Suprapubic skin (tissue), 4 donors: ENCODE data around the gene OR2M7. TPM values are rescaled to one million over a fixed set of nuclear protein-coding genes. Genes with fewer than 3 reads are reported as not detected.

ENCODE experiments used
- DNase-seq, 2 donors: peaks; one replicate each; pipeline ENCODE4 v3.0.0-alpha.2; 2019; ENCODE audit warnings: low spot score in 2 of 2
- H3K27ac ChIP-seq: fragments of 200-600 bp; sonication (generic); one replicate; pipeline ENCODE4 v1.5.1; 2019
- H3K27me3 ChIP-seq: fragments of 200-600 bp; sonication (generic); one replicate; pipeline ENCODE4 v1.5.1; 2019
- H3K36me3 ChIP-seq: fragments of 200-600 bp; sonication (generic); one replicate; pipeline ENCODE4 v1.5.1; 2019
- H3K4me1 ChIP-seq: fragments of 200-600 bp; sonication (generic); one replicate; pipeline ENCODE4 v1.5.1; 2019
- H3K4me3 ChIP-seq: fragments of 200-600 bp; sonication (generic); one replicate; pipeline ENCODE4 v1.5.1; 2019; ENCODE audit warnings: mild to moderate bottlenecking
- H3K9me3 ChIP-seq: fragments of 200-600 bp; sonication (generic); one replicate; pipeline ENCODE4 v1.5.1; 2019
- EP300 ChIP-seq: sonication (generic); formaldehyde crosslinking; IDR thresholded peaks from one replicate; pipeline ENCODE4 v1.6.1; 2017; ENCODE audit warnings: antibody characterized with exemption
- POLR2A ChIP-seq, 2 donors: fragments of 450-650 bp; IDR thresholded peaks; one replicate each; pipeline ENCODE4 v1.6.1; 2017; ENCODE audit warnings: antibody characterized with exemption in 2 of 2, mild to moderate bottlenecking in 2 of 2, moderate library complexity in 2 of 2
- POLR2AphosphoS5 ChIP-seq, 3 donors: sonication (generic); formaldehyde crosslinking; IDR thresholded peaks; one replicate each; pipeline ENCODE4 v1.6.1; 2017; ENCODE audit warnings: antibody characterized with exemption in 3 of 3
- WGBS: methylation state at CpG from one replicate; pipeline ENCODE4 v1.1.5; 2018; 5-methylcytosine and 5-hydroxymethylcytosine counted together
- total RNA-seq, 4 donors: library from RNA; depleted of rRNA; stranded (reverse); fragments of >200 nt; gene quantifications; one replicate each; pipeline ENCODE4 v1.1.0, GENCODE V29; 2016
- TF ChIP-seq, protein P1 (sequence below), 2 donors: fragments of 200-600 bp in 1 of 2; fragments of 450-650 bp in 1 of 2; sonication (generic) in 1 of 2; IDR thresholded peaks; one replicate each; pipeline ENCODE4 v1.5.1; 2016 to 2019; ENCODE audit warnings: antibody characterized with exemption in 2 of 2, mild to moderate bottlenecking in 1 of 2, moderate library complexity in 1 of 2

OR2M7 gene, protein sequence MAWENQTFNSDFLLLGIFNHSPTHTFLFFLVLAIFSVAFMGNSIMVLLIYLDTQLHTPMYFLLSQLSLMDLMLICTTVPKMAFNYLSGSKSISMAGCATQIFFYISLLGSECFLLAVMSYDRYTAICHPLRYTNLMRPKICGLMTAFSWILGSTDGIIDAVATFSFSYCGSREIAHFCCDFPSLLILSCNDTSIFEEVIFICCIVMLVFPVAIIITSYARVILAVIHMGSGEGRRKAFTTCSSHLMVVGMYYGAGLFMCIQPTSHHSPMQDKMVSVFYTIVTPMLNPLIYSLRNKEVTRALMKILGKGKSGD
- not detected for total RNA-seq

DNA sequence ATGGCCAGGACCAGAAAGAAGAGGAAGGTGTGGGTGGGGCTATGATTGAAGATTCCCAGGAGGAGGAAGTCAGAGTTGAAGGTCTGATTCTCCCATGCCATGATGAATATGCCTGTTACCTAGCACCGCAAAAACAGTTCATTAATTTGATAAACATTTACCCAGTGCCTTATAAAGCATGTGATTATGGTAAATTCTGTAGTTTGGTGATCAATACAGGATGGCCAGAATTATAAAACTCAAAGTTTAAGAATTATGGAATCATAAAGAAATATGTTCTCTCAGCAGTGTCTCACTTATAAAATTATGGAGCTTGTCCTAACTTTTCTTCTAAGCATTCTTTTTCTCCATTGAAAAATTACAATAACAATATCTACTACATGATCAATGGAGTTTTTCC, at the start of gene OR2M7:
Gene OR2M7 (minus strand): TSS at position 101 of the 400 bp plus-strand sequence. CDS start 0 bp downstream, at position 101.
- H3K4me1 ChIP-seq = no peaks in the 10 kb centered on the region
- TF ChIP-seq POLR2AphosphoS5 (IDR thresholded peaks at IDR 0.05) = no peak
- TF ChIP-seq, protein P1, sequence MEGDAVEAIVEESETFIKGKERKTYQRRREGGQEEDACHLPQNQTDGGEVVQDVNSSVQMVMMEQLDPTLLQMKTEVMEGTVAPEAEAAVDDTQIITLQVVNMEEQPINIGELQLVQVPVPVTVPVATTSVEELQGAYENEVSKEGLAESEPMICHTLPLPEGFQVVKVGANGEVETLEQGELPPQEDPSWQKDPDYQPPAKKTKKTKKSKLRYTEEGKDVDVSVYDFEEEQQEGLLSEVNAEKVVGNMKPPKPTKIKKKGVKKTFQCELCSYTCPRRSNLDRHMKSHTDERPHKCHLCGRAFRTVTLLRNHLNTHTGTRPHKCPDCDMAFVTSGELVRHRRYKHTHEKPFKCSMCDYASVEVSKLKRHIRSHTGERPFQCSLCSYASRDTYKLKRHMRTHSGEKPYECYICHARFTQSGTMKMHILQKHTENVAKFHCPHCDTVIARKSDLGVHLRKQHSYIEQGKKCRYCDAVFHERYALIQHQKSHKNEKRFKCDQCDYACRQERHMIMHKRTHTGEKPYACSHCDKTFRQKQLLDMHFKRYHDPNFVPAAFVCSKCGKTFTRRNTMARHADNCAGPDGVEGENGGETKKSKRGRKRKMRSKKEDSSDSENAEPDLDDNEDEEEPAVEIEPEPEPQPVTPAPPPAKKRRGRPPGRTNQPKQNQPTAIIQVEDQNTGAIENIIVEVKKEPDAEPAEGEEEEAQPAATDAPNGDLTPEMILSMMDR (IDR thresholded peaks at IDR 0.05) = no peak
- TF ChIP-seq EP300 = no peak
- no peak for TF ChIP-seq POLR2A (IDR thresholded peaks at IDR 0.05)
- H3K36me3 ChIP-seq = no peaks in the 10 kb centered on the region
- H3K9me3 ChIP-seq = no peaks in the 10 kb centered on the region
- no peak within 1 kb of the TSS for H3K4me3 ChIP-seq
- no peak within 1 kb of the TSS for H3K27ac ChIP-seq
- WGBS = 86% methylated on average over 1 of the region's 1 CpG
- no peaks in the 10 kb centered on the region for H3K27me3 ChIP-seq
- no peak for DNase-seq

DNA sequence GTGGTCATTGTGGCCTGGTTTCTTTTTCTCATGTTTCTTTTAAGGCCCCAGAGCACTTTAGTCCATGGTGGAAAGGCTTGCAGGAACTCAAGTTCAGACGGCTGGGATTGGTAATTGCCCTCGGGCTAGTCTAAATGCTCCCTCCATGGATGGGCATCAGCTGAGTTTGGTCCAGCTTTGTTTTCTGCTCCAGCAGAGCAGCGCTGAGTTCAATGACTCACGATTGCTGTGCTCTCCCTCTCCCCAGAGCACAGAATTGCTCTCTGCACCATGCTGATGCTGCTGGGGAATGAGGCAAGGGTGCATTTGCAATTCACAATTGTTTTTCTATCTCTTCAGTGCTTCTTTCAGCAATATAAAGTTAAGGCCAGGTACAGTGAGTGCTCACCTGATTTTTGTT, 49.4 kb upstream of the OR2M7 start:
- DNase-seq = no peak
- no peaks in the 10 kb centered on the region for H3K9me3 ChIP-seq
- no peak overlapping the region for H3K27ac ChIP-seq
- no peak for TF ChIP-seq POLR2A (IDR thresholded peaks at IDR 0.05)
- TF ChIP-seq EP300 = no peak
- TF ChIP-seq, protein P1 (IDR thresholded peaks at IDR 0.05) = no peak
- TF ChIP-seq POLR2AphosphoS5 (IDR thresholded peaks at IDR 0.05) = no peak
- no peaks in the 10 kb centered on the region for H3K4me1 ChIP-seq
- no peak overlapping the region for H3K4me3 ChIP-seq
- 53% methylated on average over 4 of the region's 4 CpGs for WGBS
- no peaks in the 10 kb centered on the region for H3K27me3 ChIP-seq
- H3K36me3 ChIP-seq = no peaks in the 10 kb centered on the region

DNA sequence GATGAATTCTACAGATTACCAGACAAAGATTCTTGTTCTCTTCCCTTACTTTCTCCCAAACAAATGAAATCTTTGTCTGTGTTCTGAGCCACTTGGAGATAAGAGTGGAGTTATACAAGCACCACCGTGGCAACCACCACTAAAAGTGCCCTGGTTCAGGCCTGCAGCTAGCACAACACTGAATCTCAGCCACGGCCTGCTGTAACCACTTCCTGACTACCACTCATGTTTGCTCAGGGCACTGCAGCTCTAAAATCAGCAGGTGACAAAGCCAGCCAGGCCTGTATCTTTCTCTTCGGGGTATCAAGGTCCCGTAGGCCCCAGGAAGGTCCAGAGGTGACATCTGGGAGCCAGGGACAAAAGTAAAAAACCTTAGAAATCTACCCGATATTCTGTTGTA, 48.0 kb upstream of the OR2M7 start:
- no peak for DNase-seq
- H3K4me1 ChIP-seq = no peaks in the 10 kb centered on the region
- WGBS = 82% methylated on average over 5 of the region's 5 CpGs
- H3K27me3 ChIP-seq = no peaks in the 10 kb centered on the region
- H3K9me3 ChIP-seq = no peaks in the 10 kb centered on the region
- no peak overlapping the region for H3K27ac ChIP-seq
- TF ChIP-seq, protein P1 (IDR thresholded peaks at IDR 0.05) = no peak
- TF ChIP-seq POLR2A (IDR thresholded peaks at IDR 0.05) (no peak), POLR2AphosphoS5 (IDR thresholded peaks at IDR 0.05) (no peak), EP300 (no peak)
- H3K36me3 ChIP-seq = no peaks in the 10 kb centered on the region
- H3K4me3 ChIP-seq = no peak overlapping the region

DNA sequence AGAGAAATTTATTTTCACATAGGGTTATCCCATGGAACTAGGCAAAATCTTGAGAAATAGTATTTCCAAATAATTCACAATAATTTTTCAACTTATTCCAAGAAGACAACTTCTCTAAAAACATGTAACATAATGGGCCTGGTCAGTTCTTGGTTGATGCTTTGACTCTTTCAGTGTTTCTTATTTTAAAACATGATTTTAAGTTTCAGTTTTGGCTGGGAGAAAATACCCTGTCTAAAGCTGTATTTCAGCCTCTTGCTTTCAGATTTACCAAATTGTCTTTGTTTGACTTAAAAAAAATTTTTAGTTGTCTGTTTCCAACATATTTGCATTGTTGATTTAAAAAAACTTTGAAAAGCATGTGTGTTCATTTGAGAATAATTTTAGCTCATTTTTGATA, 42.2 kb upstream of the OR2M7 start:
- H3K36me3 ChIP-seq = no peaks in the 10 kb centered on the region
- TF ChIP-seq, protein P1 (IDR thresholded peaks at IDR 0.05) = no peak
- TF ChIP-seq POLR2A (IDR thresholded peaks at IDR 0.05) = no peak
- no peak for TF ChIP-seq EP300
- no peak for TF ChIP-seq POLR2AphosphoS5 (IDR thresholded peaks at IDR 0.05)
- no peaks in the 10 kb centered on the region for H3K4me1 ChIP-seq
- H3K4me3 ChIP-seq = no peak overlapping the region
- H3K27me3 ChIP-seq = no peaks in the 10 kb centered on the region
- no peaks in the 10 kb centered on the region for H3K9me3 ChIP-seq
- no peak for DNase-seq
- H3K27ac ChIP-seq = no peak overlapping the region

DNA sequence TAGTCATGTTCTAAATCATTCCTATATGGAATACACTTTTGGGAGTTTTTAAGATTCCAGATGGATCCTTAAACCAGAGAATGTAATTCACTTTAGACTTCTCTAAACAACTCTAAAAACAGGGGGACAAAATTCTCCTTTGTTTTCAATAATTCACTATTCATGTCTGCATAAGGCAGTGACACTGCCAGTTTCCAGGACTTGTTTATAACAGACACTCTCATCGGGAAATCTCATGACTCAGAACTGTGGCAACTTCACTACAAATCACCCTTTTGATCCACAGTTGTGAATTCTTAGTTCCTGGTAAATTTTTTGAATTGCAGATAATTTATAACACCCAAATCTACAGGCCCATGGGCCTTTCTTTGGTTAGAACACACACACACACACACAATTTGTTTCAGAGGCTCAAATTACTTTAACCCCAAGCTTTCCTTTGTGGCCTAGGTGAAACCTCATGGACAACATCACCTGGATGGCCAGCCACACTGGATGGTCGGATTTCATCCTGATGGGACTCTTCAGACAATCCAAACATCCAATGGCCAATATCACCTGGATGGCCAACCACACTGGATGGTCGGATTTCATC, 36.9 kb upstream of the OR2M7 start, which contains the start of gene OR2T4:
Gene OR2T4 (plus strand): TSS at position 545 of the 595 bp plus-strand sequence. CDS start 0 bp downstream, at position 545.
- Histone ChIP-seq H3K4me1 (no peaks in the 10 kb centered on the region), H3K27ac (no peak within 1 kb of the TSS), H3K4me3 (no peak within 1 kb of the TSS), H3K27me3 (no peaks in the 10 kb centered on the region), H3K9me3 (no peaks in the 10 kb centered on the region), H3K36me3 (no peaks in the 10 kb centered on the region)
- no peak for TF ChIP-seq POLR2A (IDR thresholded peaks at IDR 0.05)
- TF ChIP-seq, protein P1 (IDR thresholded peaks at IDR 0.05) = no peak
- TF ChIP-seq EP300 = no peak
- no peak for TF ChIP-seq POLR2AphosphoS5 (IDR thresholded peaks at IDR 0.05)
- no peak for DNase-seq
- WGBS = 56% methylated on average over 3 of the region's 3 CpGs
